Measurements from ENCODE around the gene NT5DC1.

DNA sequence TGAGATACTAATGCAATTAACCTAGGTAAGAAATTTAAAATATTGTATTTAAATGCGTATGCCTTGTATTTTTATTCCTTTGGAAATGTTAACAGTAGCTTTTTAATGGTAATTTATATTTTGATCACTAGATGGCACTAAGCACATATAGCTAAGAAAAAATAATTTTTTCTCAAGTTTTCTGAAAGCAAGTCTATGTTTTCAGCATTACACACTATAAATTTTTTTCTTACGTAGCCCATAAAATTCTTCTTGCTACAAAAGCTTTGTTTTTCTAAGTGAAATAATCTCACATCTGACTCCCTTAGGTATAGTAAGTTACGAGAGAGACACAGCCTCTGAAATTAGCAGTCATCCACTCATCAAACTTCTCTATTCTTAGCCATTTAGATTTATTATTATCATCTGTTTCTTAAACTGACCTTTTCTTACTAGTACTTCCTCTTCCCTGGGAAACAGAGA is 117.5 kb downstream of the NT5DC1 start:
- TF ChIP-seq EZH2phosphoT487 (IDR thresholded peaks at IDR 0.05; ENCODE audit: unreplicated experiment) = no peak
- no peak for TF ChIP-seq POLR2AphosphoS5 (IDR thresholded peaks at IDR 0.05; ENCODE audit: low read depth)
- TF ChIP-seq, protein P1, sequence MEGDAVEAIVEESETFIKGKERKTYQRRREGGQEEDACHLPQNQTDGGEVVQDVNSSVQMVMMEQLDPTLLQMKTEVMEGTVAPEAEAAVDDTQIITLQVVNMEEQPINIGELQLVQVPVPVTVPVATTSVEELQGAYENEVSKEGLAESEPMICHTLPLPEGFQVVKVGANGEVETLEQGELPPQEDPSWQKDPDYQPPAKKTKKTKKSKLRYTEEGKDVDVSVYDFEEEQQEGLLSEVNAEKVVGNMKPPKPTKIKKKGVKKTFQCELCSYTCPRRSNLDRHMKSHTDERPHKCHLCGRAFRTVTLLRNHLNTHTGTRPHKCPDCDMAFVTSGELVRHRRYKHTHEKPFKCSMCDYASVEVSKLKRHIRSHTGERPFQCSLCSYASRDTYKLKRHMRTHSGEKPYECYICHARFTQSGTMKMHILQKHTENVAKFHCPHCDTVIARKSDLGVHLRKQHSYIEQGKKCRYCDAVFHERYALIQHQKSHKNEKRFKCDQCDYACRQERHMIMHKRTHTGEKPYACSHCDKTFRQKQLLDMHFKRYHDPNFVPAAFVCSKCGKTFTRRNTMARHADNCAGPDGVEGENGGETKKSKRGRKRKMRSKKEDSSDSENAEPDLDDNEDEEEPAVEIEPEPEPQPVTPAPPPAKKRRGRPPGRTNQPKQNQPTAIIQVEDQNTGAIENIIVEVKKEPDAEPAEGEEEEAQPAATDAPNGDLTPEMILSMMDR (conservative IDR thresholded peaks at IDR 0.05; ENCODE audit: low read depth in 2 of 2) = peak in 1 of 2 experiments; percentile 65; a peak in 3 of 4 replicates
- no peak for TF ChIP-seq EZH2 (IDR thresholded peaks at IDR 0.05; ENCODE audit: low read depth, unreplicated experiment)
- TF ChIP-seq JUNB (IDR thresholded peaks at IDR 0.05; ENCODE audit: unreplicated experiment) = no peak

All from GM23338 (cell line).